ENCODE results near the gene SPESP1. TPM values are rescaled to one million over a fixed set of nuclear protein-coding genes. Genes with fewer than 3 reads are reported as not detected.

SPESP1 gene
- total RNA-seq = 0.56 and 1.5 TPM in 2 replicates

- intact Hi-C loops (cut with micrococcal nuclease) = no loop called here
Observed at GRCh38 chr15:68930268-68931022, at the start of gene SPESP1. TSS of gene SPESP1 (plus strand) at chr15:68930525. CDS start at chr15:68930654, 129 bp downstream.

DNA sequence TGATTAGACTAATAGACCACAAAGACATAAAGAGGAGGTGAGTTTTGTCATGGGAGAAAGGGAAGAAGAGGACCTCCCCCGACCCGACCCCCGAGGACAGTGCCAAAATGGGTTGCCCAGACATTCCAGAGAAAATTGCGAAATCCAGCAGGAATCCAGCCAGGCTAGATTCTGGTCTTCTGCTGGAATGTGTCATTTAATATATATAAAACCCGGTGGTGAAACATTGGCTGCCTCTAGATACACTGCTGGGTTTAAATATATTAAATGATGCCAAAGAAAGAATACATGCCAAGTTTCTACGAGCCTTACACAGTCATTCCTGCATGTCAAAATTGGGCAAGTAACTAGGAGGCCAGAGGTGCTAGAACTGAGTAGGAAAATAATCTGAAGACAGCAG is 45.3 kb upstream of the SPESP1 start:
- intact Hi-C loops (cut with micrococcal nuclease) = no loop called here

DNA sequence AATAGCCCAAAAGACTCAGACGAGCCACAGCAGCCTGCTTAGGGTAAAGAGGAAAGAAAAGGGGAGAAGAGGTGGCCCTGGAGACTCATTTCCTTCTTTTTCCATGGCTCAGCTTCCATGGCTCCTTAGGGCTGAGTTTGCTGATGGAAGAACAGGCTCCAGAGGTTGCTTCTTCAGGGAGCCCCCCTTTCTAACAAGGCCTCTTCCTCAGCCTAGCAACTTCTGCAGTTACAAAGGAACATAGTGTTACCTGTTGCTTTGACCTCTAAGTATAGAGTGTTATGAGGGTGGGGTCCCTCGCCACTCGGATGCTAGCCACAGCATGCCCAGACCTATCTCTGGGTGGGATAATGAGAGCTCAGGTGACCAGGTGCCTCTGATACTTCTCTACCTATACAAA is 43.2 kb upstream of the SPESP1 start:
- intact Hi-C loops (cut with micrococcal nuclease) = no loop called here

DNA sequence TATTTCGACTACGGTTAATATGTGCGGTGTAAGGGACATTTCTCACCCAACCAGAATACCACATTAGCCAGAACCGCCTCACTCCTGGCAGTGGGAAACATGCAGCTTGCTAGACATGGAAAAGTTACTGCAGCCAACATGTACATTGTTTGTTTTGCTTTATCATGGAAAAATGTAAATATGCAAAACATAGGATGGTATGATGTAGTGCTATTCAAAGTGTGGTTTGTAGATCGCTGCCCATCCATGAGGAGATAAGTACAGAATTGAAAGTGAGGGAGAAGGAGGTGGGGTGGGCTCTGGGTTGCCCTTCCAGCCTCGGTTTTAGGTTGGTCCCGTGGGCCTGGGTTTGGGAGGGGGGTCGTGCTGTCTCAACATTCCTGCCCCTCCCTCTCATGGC is 42.5 kb upstream of the SPESP1 start:
- intact Hi-C loops (cut with micrococcal nuclease) = no loop called here

DNA sequence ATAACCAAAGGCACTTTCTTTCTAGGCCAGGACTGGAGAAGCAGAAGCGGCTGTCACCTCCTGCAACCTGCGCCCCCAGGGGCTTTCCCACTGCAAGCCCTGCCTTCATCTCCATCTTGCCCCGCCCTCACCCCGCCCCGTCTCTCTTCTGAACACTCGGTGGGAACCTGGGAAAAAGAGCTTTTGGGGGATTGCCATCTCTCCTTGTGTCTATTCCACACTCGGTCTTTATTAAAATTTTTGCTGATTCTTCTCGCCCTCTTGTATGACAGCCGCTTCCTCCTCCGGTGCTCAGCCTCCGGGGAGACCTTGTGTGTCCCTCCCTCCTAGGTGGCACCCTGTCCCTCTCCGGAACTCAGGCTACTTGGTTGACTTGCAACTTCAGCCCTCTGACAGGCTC is 41.9 kb upstream of the SPESP1 start:
- intact Hi-C loops (cut with micrococcal nuclease) = no loop called here

- intact Hi-C loops (cut with micrococcal nuclease) = no loop called here
Observed at GRCh38 chr15:68894208-68894607, 36.1 kb upstream of the SPESP1 start.

GRCh38 chr15:68896178-68896577 is 34.1 kb upstream of the SPESP1 start:
- intact Hi-C loops (cut with micrococcal nuclease) = no loop called here

DNA sequence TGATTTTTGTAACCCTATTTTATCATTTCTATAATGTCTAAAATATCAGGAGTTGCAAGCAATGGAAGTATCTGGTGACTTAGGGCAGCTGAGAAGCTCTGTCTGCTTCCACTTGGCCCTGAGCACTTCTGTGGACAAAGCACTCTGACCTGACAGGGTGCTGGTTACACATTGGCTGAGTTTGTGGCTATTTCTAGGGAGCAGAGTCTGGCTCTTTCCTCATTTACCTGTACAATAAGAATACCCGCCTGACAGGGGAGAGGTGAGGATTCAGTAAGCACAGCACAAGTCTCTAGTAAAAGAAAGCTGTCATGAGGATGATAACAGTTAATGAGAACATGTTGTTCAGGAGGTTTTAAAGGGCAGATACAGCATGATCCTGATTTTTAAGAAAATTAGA is 33.3 kb upstream of the SPESP1 start:
- intact Hi-C loops (cut with micrococcal nuclease) = no loop called here

- intact Hi-C loops (cut with micrococcal nuclease) = no loop called here
Observed at GRCh38 chr15:68900027-68900426, 30.3 kb upstream of the SPESP1 start.

- intact Hi-C loops (cut with micrococcal nuclease) = no loop called here
Observed at GRCh38 chr15:68907396-68907923, 22.9 kb upstream of the SPESP1 start.

DNA sequence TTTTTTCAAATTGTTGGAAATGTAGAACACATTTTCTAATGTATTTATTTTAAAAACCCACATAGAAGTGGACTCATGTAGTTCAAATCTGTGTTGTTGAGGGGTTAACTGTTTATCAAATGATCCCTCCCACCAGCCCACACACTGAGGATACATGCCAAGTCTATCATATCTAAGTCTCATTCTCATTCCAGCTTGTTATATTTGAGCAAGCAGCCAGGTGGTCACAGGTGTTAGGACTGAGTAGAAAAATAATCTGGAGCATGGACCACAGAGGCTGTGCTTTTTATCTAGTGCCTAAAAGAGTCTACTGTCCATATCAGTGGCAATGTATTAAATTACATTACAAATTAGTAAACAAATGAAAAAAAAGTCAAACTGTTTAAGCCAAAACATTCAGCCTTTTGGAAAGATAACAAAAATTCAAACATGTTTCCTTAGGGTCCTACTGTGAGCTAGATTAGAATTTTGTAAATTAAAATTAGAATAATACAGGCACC is 20.7 kb upstream of the SPESP1 start:
- intact Hi-C loops (cut with micrococcal nuclease) = no loop called here

DNA sequence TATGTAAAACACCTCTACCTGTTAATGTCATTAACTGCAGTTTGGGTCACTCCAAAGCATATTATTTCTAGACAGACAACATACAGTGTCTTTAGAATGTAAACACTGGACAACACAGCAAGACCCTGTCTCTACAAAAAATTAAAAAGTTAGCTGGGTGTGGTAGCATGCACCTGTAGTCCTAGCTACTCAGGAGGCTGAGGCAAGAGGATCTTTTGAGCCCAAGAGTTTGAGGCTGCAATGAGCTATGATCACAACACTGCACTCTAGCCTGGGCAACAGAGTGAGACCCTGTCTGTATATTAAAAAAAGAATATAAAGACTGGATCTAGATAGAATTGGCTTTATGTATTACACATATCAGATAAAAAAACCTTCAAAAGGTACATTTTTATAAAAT is 20.0 kb upstream of the SPESP1 start:
- intact Hi-C loops (cut with micrococcal nuclease) = no loop called here

DNA sequence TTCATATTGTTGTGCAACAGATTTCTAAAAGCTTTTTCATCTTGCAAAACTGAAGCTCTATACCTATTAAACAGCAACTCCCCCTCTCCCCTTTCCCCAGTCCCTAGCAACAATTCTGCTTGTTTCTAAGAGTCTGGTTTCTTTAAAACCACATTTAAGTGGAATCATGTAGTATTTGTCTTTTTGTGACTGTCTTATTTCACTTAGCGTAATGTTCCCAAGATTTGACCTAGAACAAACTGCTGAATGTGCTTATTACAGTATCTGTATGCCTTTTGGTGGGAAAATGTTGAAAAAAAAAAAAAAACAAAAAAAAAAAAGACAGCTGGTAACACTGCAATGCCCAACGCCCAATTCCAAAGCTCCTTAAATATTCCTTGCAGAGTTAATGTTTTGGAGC is 19.5 kb upstream of the SPESP1 start:
- intact Hi-C loops (cut with micrococcal nuclease) = no loop called here

GRCh38 chr15:68921926-68922325 is 8.4 kb upstream of the SPESP1 start:
- intact Hi-C loops (cut with micrococcal nuclease) = no loop called here

- intact Hi-C loops (cut with micrococcal nuclease) = loop anchor here (1.0 to 2.0 kb wide), 5 partner anchors 48 to 375 kb away; no protein-coding TSS in a partner anchor
Observed at GRCh38 chr15:68924866-68925560, 5.3 kb upstream of the SPESP1 start.

- intact Hi-C loops (cut with micrococcal nuclease) = no loop called here
Observed at GRCh38 chr15:68933001-68933400, 2.7 kb downstream of the SPESP1 start.

DNA sequence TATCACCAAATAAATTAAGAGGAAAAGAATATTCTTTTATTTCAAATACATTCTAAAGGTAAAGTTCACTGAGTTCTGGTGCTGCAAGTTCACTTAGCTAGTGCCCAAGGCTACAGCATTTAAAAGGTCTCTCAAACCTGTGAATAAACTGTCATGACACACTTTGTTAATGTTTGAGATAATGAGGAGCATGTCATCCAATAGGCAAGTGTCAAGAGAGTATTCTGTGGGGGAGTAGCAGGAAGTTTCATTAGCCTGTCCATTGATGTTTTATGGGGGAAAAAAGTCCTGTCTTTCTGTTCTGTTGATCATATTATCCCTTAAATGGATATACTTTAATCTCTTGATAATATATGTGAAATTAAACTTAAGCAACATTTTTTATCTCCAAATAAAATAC is 4.0 kb downstream of the SPESP1 start:
- intact Hi-C loops (cut with micrococcal nuclease) = no loop called here

DNA sequence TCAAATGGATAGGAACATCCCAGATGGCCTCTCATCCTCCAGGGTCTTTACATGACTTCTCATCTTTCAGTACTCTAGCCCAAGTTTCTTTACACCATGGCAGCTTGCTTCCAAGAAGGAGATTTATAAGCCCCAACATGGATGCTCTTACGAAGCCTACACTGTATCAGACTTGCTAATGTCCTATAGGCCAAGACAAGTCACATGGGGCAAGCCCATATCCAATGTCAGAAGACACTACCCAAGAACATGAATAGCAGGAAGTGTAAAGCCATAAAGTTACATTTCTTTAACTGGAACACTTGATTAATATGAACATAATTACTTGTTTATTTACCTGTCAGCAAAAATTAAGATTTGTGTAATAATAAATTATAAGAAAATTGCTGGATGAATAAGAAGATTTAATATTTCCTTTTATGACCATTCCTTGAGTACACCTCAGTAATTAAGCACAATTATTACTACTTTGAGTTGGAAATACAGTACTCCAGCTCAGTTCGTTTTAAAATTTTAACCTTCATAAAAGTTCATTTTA is 5.1 kb downstream of the SPESP1 start:
- intact Hi-C loops (cut with micrococcal nuclease) = no loop called here

- intact Hi-C loops (cut with micrococcal nuclease) = no loop called here
Observed at GRCh38 chr15:68939501-68939900, 9.2 kb downstream of the SPESP1 start.

DNA sequence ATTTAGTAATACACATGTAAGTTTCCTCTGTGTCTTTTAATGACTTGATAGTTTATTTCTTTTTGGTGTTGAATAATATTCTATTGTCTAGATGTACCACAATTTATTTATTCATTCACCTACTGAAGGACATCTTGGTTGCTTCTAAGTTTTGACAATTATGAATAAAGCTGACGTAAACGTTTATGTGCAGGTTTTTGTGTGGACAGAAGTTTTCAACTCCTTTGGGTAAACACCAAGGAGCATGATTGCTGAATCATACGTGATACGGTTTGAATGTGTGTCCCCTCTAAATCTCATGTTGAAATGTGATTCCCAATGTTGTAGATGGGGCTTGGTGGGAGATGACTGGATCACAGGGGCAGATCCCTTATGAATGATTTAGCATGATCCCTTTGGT is 21.5 kb downstream of the SPESP1 start:
- intact Hi-C loops (cut with micrococcal nuclease) = no loop called here

DNA sequence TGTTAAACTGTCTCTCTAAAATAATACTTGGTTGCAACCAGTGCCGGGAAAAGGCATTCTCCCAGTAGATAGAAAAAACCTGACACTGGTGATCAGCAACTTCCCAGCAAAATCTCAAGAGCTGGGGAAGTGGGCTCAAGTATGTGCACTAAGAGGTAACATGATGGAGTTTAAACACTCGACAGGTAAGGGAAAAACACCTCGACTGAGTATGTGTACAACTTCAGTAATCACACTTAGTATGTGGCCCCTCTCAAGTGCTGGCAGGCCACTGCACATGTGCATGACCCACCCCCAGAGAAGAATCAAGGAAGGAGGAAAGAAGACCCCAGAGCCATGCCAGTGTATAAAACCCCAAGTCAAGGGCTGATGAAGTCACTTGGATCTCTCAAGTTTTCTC is 27.4 kb downstream of the SPESP1 start:
- intact Hi-C loops (cut with micrococcal nuclease) = no loop called here

DNA sequence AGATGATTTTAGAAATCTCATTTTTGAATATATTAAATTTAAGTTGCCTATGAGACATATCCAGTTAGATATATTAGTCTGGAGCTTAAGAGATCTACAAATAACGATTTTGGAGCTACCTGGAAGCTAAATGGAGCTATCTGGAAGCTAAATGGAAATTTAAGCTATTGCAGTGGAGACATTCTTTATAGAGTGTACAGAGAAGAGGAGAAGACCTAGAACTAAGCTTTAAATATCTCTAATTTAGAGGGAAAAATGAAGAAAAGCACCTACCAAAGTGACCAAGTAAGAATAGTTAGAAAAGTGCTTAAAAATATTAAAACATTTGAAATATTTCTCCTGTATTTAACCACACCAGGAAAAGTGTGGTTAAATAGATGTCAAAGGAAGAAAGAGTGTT is 28.3 kb downstream of the SPESP1 start:
- intact Hi-C loops (cut with micrococcal nuclease) = no loop called here

Data from T-helper 1 cell treated with Interleukin-12 subunit alpha and Interleukin-12 subunit beta and Interleukin-4 antibody, amounts not matched to agents 30 ng/mL and 1 ng/mL, for 36 hours (primary cell).